LNCaP clone FGC (cell line): ENCODE measurements around the gene PPP2R2B.
"Not testable (repeated sequence)": the region's sequence is repeated elsewhere in the genome, so short reads cannot be mapped to it uniquely, and the experiment has no call there.

Experiments
- DNase-seq: peaks from one replicate; pipeline ENCODE4 v3.0.0-alpha.2; 2011; ENCODE audit warnings: low read depth
- H3K4me3 ChIP-seq: 2 replicates; pipeline ENCODE4 v1.5.1; 2011; ENCODE audit warnings: mild to moderate bottlenecking, low read depth, low read length, control low read depth
- TF ChIP-seq, protein P1 (sequence below): IDR thresholded peaks from 2 replicates; pipeline ENCODE4 v1.5.1; 2012; ENCODE audit warnings: mild to moderate bottlenecking; ENCODE audit not compliant: control insufficient read depth, insufficient read depth; ENCODE audit errors: extremely low read depth

Gene PPP2R2B

DNA sequence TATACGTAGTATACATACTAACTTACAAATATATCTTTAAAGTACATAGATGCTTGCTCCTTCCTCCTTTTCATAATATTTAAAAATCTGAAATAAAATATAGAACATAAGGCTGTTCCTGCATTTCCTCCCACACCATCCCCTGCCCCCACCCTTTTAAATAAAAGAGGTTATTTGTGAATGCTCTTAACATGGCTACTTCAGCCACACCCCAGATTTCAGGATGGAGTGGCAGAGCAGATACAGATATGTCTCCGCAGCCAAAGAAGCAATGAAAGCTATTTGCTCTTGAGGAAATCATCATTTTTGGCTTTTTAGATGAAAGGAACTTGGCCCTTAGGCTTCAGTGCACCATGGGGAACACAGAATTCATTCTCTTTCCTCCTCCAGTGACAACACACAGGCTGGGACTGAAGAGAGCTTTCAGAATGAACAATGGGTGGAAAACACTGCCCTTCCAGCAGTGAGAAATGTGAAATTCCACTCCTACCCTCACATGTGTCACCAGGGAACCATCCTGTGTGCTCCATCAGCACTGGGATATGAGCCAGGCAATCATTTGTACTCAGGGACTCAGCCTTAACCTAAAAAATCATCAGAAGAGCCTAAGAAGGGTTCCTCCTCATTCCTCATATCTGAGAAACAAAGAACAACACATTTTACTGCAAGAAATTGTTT is 134.3 kb downstream of the PPP2R2B start:
- DNase-seq = no peak
- TF ChIP-seq, protein P1, sequence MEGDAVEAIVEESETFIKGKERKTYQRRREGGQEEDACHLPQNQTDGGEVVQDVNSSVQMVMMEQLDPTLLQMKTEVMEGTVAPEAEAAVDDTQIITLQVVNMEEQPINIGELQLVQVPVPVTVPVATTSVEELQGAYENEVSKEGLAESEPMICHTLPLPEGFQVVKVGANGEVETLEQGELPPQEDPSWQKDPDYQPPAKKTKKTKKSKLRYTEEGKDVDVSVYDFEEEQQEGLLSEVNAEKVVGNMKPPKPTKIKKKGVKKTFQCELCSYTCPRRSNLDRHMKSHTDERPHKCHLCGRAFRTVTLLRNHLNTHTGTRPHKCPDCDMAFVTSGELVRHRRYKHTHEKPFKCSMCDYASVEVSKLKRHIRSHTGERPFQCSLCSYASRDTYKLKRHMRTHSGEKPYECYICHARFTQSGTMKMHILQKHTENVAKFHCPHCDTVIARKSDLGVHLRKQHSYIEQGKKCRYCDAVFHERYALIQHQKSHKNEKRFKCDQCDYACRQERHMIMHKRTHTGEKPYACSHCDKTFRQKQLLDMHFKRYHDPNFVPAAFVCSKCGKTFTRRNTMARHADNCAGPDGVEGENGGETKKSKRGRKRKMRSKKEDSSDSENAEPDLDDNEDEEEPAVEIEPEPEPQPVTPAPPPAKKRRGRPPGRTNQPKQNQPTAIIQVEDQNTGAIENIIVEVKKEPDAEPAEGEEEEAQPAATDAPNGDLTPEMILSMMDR = no peak
- H3K4me3 ChIP-seq = no peak overlapping the region

DNA sequence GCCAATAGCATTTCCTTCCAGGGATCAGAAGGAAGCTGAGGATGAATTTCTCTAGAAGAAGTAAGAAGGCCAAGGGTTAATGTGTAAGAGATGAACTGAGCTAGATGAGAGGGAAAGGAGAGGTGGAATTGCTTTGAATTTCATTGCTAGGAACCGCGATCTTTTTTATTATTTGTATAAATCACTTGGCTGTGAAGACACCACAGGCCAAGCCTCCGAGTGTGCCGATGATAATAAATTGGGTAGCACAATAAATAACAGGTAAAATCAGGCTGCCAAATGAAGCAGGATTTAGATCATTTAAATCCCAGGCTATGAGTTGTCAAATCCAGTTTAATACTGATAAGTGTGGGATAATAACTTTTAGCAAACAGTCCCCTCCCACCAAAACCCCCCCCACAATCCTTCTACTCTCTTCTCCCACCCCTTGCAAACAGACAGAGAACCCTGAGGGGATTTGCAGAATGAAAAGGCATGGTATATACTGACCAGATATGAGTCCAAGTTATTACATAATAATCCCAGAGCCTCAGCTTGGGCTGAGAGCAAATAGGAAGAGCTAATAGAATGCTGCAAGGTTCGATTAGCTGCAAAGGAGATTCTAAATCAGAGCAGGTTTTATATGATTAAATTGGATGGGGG is 143.5 kb downstream of the PPP2R2B start:
- TF ChIP-seq, protein P1 = no peak
- no peak overlapping the region for H3K4me3 ChIP-seq
- no peak for DNase-seq

DNA sequence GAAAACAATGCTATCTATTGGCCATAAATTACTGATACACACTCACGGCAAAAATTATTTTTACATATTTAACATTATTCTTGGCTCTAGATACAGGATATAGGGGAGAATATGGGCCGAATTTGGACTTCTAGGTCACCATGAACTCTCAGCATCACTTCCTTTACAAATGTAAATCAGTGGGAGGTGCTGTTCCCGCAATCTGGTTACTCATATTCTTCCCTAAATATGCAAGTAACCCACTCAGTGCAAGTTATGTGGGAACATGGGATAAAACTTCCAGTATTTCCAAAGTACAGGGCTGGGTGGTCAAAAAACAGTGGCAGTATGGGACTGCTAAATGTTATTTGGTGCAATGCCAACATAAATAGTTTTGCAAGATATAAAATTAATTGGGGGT is 145.6 kb downstream of the PPP2R2B start:
- TF ChIP-seq, protein P1 = no peak
- no peak overlapping the region for H3K4me3 ChIP-seq
- no peak for DNase-seq

DNA sequence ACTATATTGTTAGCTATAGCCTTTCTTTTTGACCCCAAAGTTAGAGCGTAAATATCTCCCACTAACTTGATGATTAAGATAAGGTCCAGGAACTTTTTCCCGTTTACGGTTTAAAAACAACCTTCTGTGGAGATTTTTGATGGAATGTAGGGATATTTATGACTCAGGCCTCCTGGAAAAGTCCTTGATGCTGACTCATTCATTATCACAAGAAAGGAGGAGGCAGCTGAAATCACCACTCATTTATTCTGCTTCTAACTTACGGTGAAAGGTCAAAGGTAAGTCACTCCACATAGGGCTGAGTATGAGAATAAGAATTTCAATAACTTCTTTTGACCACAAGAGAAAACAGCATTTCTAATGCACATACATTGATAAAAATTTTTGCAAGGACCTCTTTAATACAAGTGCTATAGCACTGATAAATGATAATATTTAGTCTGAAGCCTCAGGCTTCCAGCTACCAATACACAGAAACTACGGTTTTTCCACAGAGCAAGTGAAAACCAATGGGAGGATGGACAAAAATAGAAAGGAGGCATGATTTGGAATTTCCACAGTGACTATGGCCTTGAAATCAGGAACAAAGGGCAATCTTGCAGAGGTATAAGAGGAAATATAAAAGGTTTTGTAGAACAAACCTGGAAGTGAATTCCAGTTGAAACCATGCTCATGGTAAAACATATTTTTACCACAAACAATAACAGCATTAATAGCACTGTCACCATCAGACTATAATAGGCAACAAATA is 146.5 kb downstream of the PPP2R2B start:
- H3K4me3 ChIP-seq = no peak overlapping the region
- no peak for DNase-seq
- TF ChIP-seq, protein P1 = no peak

GRCh38 chr5:146728746-146729145 is 149.8 kb downstream of the PPP2R2B start:
- DNase-seq, H3K4me3 ChIP-seq: not testable (repeated sequence)

GRCh38 chr5:146726891-146727290 is 151.7 kb downstream of the PPP2R2B start:
- TF ChIP-seq, protein P1 = no peak
- no peak for DNase-seq
- no peak overlapping the region for H3K4me3 ChIP-seq

- H3K4me3 ChIP-seq = no peak overlapping the region
- TF ChIP-seq, protein P1 = no peak
- no peak for DNase-seq
Measured at GRCh38 chr5:146726020-146726419, 152.5 kb downstream of the PPP2R2B start.
